ENCODE results near the gene MESP1.
"Not testable (repeated sequence)": the region's sequence is repeated elsewhere in the genome, so short reads cannot be mapped to it uniquely, and the experiment has no call there.

Gene MESP1

DNA sequence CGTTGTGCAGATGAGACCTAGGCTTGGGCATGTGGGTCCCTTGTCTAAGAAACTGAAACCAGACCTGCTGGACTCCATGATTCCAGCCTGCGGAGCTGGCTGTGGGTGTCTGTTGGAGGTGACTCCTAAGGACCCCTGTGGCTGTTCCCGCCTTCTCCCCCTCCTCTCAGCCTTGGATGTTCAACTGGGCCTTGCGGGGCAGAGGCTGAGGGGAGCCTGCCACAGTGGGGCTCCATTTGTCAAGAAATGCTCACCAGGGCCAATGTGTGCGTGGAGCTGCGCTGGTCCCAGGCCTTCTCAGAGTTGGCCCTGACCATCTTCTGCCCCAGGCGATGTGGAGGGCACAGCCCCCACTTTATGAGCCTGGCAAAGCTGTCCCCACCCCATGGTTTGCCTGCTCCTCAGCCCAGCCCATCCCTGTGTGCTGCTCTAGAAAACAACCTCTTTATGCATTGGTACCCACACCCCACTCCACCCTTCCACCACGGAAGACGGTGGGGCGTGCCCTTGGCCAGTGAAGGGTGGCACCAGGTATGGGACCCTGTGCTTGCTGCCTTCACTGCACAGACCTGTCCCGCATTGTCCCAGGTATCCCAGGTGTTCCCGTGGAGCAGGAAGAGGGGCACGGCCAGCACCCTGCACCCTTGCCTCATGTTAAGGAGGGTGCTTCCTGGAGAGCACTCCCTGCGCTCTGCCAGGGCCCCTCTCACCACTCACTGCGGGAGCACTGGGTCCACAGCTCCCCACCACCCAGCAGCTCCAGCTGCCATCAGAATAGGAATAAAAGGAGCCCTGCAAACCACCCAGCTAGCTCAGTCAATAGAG is 33.0 kb upstream of the MESP1 start:
- Histone ChIP-seq H3K9me3 (ENCODE audit: insufficient read depth, low read length, severe bottlenecking) (no peaks in the 10 kb centered on the region), H3K27ac (ENCODE audit: low read length) (no peak overlapping the region), H3K4me3 (ENCODE audit: low read depth in 1 of 2, low read length in 2 of 2) (no peak overlapping the region), H3K36me3 (ENCODE audit: insufficient read depth, low read length) (no peaks in the 10 kb centered on the region), H3K79me2 (ENCODE audit: insufficient read depth, low read length) (no peaks in the 10 kb centered on the region), H3K4me2 (ENCODE audit: insufficient read depth, low read length) (no peak overlapping the region), H3K4me1 (ENCODE audit: insufficient read depth, low read length) (no peaks in the 10 kb centered on the region), H3K9ac (ENCODE audit: low read depth, low read length) (no peak overlapping the region), H3K27me3 (ENCODE audit: insufficient read depth, low read length, poor library complexity) (no peaks in the 10 kb centered on the region), H2AFZ (ENCODE audit: low read depth, low read length) (no peak overlapping the region), H4K20me1 (ENCODE audit: insufficient read depth, low read length) (no peaks in the 10 kb centered on the region)
- TF ChIP-seq EZH2 (IDR thresholded peaks at IDR 0.05; ENCODE audit: borderline replicate concordance, low read depth, low read length, severe bottlenecking) (no peak), CTCF (IDR thresholded peaks at IDR 0.05; ENCODE audit: borderline replicate concordance, extremely low read depth, low read length, poor library complexity, severe bottlenecking) (no peak)
- no peak for DNase-seq
- no peak for ATAC-seq (ENCODE audit: insufficient read depth, low read depth)

GRCh38 chr15:89783111-89783860 is 32.2 kb upstream of the MESP1 start:
- Histone ChIP-seq H3K9ac (ENCODE audit: low read depth, low read length) (no peak overlapping the region), H2AFZ (ENCODE audit: low read depth, low read length) (no peak overlapping the region), H3K4me2 (ENCODE audit: insufficient read depth, low read length) (no peak overlapping the region), H3K4me1 (ENCODE audit: insufficient read depth, low read length) (no peaks in the 10 kb centered on the region), H4K20me1 (ENCODE audit: insufficient read depth, low read length) (no peaks in the 10 kb centered on the region), H3K36me3 (ENCODE audit: insufficient read depth, low read length) (no peaks in the 10 kb centered on the region), H3K9me3 (ENCODE audit: insufficient read depth, low read length, severe bottlenecking) (no peaks in the 10 kb centered on the region), H3K27me3 (ENCODE audit: insufficient read depth, low read length, poor library complexity) (no peaks in the 10 kb centered on the region), H3K27ac (ENCODE audit: low read length) (no peak overlapping the region), H3K4me3 (ENCODE audit: low read depth in 1 of 2, low read length in 2 of 2) (no peak overlapping the region), H3K79me2 (ENCODE audit: insufficient read depth, low read length) (no peaks in the 10 kb centered on the region)
- DNase-seq = no peak
- TF ChIP-seq CTCF (IDR thresholded peaks at IDR 0.05; ENCODE audit: borderline replicate concordance, extremely low read depth, low read length, poor library complexity, severe bottlenecking) (no peak), EZH2 (IDR thresholded peaks at IDR 0.05; ENCODE audit: borderline replicate concordance, low read depth, low read length, severe bottlenecking) (no peak)
- no peak for ATAC-seq (ENCODE audit: insufficient read depth, low read depth)

- H2AFZ ChIP-seq (ENCODE audit: low read depth, low read length); H3K4me2 ChIP-seq (ENCODE audit: insufficient read depth, low read length): not testable (repeated sequence)
Measured at GRCh38 chr15:89782619-89782950, 31.5 kb upstream of the MESP1 start.

GRCh38 chr15:89781891-89782618 is 31.0 kb upstream of the MESP1 start:
- Histone ChIP-seq H3K9ac (ENCODE audit: low read depth, low read length) (no peak overlapping the region), H3K9me3 (ENCODE audit: insufficient read depth, low read length, severe bottlenecking) (no peaks in the 10 kb centered on the region), H3K27ac (ENCODE audit: low read length) (no peak overlapping the region), H3K27me3 (ENCODE audit: insufficient read depth, low read length, poor library complexity) (no peaks in the 10 kb centered on the region), H4K20me1 (ENCODE audit: insufficient read depth, low read length) (no peaks in the 10 kb centered on the region), H3K4me3 (ENCODE audit: low read depth in 1 of 2, low read length in 2 of 2) (no peak overlapping the region), H3K4me1 (ENCODE audit: insufficient read depth, low read length) (no peaks in the 10 kb centered on the region), H3K36me3 (ENCODE audit: insufficient read depth, low read length) (no peaks in the 10 kb centered on the region), H3K4me2 (ENCODE audit: insufficient read depth, low read length) (no peak overlapping the region), H3K79me2 (ENCODE audit: insufficient read depth, low read length) (no peaks in the 10 kb centered on the region), H2AFZ (ENCODE audit: low read depth, low read length) (no peak overlapping the region)
- ATAC-seq (ENCODE audit: insufficient read depth, low read depth) (no peak), DNase-seq (no peak)
- TF ChIP-seq EZH2 (IDR thresholded peaks at IDR 0.05; ENCODE audit: borderline replicate concordance, low read depth, low read length, severe bottlenecking) = no peak
- TF ChIP-seq CTCF (IDR thresholded peaks at IDR 0.05; ENCODE audit: borderline replicate concordance, extremely low read depth, low read length, poor library complexity, severe bottlenecking) = no peak

More at GRCh38 chr15:89782619-89782950, 31.5 kb upstream of the MESP1 start:
- not testable (repeated sequence) for H3K27ac ChIP-seq (ENCODE audit: low read length); H3K27me3 ChIP-seq (ENCODE audit: insufficient read depth, low read length, poor library complexity); H3K9ac ChIP-seq (ENCODE audit: low read depth, low read length); H4K20me1 ChIP-seq (ENCODE audit: insufficient read depth, low read length); H3K4me3 ChIP-seq (ENCODE audit: low read depth in 1 of 2, low read length in 2 of 2); ATAC-seq (ENCODE audit: insufficient read depth, low read depth); H3K36me3 ChIP-seq (ENCODE audit: insufficient read depth, low read length); H3K9me3 ChIP-seq (ENCODE audit: insufficient read depth, low read length, severe bottlenecking); H3K4me1 ChIP-seq (ENCODE audit: insufficient read depth, low read length); DNase-seq; H3K79me2 ChIP-seq (ENCODE audit: insufficient read depth, low read length)
